Ovary (tissue), 3 donors: Measurements from ENCODE around the gene GRWD1.

Experiments used
- CTCF ChIP-seq, 3 donors: fragments of 450-650 bp in 2 of 3; fragments of 200-600 bp in 1 of 3; IDR thresholded peaks; one replicate each; pipeline versions ENCODE4 v1.5.1 to v1.8.0; 2016 to 2022; ENCODE audit warnings: antibody characterized with exemption in 3 of 3, mild to moderate bottlenecking in 1 of 3
- EP300 ChIP-seq: sonication (generic); formaldehyde crosslinking; IDR thresholded peaks from one replicate; pipeline ENCODE4 v1.6.1; 2017; ENCODE audit warnings: antibody characterized with exemption
- POLR2A ChIP-seq: fragments of 450-650 bp; IDR thresholded peaks from one replicate; pipeline ENCODE4 v1.6.1; 2017; ENCODE audit warnings: antibody characterized with exemption, mild to moderate bottlenecking, moderate library complexity
- donor health status: DM: no; HTN: no; CAD: no.

DNA sequence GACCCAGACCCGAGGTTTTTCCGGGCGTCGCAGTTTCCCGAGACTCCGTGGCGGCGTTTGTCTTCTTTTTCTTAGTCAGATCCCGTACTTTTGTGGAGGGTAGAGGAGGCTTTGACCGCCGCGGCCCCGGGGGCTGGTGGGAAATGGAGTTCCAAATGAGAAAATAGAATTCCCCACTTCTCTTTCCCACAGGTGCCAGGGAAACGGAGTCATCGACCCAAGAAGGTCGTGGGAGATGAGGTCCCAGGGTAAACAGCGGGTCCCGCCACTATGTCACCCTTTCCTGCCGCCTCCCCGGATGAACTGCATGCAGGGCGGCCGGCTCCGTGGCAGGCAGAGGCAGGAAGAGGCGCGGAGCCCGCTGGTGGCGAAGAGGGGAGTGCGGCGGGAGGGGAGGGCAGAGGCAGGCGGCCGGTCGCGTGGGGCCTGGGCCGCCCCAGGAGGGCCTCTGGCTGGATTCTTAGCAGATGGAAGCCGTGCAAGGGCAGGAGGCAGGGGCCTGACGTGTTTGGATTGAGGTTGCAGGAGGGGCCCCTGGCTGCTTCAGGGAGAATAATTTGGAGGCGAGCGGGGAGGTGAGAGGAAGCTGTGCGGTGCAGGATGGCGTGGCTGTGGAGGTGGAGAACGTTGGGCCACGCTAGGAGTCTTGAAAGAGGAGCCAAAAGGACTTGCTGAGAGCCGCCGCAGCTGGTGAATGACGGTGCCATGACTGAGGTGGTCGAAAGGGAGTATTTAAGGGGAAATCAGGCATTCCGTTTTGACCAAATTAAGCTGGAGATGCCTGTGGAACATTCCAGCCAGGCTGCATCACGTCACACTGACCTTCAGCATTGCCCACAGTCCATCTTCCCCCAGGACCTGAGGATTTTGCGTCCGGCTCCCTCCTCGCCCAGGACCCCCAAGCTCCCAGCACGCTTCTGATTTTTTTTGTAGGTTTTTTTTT is 35.0 kb downstream of the GRWD1 start:
- TF ChIP-seq CTCF (IDR thresholded peaks at IDR 0.05) (no peak), POLR2A (no peak), EP300 (no peak)
